GM18499 (cell line): Measurements from ENCODE around the gene RAP1GDS1.
"Not testable (repeated sequence)": the region's sequence is repeated elsewhere in the genome, so short reads cannot be mapped to it uniquely, and the experiment has no call there.

Experiments
- ATAC-seq: cut with Tn5 transposase; IDR thresholded peaks from one replicate; pipeline ENCODE4 v1.9.1; 2021; ENCODE audit warnings: moderate number of reproducible peaks; ENCODE audit not compliant: insufficient read depth, unreplicated experiment

The RAP1GDS1 gene

DNA sequence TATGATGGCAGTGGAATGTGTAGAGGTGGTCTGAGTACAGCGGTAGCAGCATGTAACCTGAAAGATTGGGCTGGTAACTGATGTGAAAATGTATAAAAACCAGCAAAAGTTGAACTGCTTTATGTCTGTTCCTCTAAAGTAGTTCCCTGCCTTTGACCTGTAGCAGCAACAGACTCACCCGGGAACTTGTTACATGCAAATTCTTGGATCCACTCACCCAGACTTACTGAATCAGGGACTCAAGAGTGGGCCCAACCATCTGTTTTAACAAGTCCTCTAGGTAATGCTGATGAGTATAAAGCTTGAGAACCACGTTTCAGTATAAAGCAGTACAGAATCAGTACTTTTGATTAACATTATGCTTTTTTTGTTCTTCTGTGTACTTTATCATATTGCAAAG is 84.7 kb downstream of the RAP1GDS1 start:
- ATAC-seq, result no peak

DNA sequence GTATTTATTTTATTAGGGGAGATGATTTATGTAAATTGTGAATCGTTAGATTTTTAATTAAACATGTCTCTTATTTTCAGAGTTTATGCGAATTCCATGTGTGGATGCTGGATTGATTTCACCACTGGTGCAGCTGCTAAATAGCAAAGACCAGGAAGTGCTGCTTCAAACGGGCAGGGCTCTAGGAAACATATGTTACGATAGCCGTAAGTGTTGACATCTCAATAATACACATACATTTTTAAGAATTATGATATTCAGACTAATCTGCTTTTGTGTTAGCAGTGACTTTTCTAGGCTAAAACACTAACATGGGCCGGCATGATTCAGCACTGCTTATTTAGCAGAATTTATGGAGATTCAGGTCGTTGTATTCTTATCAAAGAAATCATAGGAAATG is 91.2 kb downstream of the RAP1GDS1 start:
- no peak for ATAC-seq

DNA sequence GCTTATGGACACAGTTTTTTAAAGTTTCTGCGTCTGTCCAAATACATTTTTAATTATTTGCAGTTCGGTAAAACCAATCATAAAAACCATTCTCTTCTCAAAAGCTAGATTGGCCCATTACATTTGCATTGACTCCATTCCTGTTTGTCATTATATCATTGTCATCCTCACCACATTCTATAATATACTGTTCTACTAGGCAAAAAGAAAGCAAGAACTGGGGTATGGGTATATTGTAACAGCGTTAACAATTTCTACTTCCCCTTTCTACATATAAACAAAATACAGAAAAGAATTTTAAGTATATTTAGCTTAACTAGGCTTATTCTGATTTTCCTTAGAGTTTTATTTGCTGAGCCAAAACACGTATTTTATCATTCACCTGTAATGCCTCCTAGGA is 91.8 kb downstream of the RAP1GDS1 start:
- no peak for ATAC-seq

DNA sequence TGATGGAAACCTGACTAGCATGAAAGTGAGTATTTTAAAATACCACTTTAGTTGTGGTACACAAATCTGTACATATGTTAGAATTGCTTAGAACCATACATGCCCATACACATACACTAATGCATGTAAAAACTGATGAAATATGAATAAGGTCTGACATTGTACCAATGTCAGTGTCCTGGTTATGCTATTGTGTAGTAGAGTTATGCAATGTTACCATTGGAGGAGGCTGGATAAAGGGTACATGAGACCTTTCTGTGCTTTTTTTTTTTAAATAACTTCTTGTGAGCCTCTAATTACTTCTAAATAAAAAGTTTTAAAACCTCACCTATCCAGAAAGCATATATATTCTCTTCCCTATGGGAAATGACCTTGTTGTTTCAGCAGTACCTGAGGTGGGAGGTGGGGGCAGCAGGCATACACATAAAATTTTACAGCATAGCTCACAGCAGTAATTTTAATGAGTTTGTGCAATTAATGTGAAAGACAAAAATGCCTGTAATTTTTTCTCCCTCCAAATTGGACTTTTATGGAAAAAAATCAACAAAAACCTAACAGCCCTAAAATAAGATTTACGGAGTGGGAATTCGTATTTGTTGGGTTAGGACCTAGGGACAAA is 97.6 kb downstream of the RAP1GDS1 start:
- ATAC-seq, result no peak

DNA sequence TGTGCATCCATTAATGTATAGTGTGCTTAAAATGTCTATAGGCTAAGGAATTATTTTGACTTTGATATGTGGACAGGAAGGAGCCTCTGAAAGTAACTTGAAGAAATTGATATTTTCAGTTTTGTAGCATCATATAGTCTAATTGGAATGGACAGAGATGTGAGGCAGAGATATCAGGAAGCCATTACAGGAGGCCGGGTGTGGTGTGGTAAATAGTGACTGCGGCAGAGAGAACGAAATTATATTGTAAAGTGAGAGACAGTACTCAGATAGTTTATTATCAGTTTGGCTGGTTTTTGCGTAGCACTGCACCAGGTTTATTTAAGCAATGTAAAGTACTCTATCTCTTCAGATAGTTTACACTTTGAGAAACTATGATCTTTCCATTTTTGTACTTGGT is 98.5 kb downstream of the RAP1GDS1 start:
- no peak for ATAC-seq

DNA sequence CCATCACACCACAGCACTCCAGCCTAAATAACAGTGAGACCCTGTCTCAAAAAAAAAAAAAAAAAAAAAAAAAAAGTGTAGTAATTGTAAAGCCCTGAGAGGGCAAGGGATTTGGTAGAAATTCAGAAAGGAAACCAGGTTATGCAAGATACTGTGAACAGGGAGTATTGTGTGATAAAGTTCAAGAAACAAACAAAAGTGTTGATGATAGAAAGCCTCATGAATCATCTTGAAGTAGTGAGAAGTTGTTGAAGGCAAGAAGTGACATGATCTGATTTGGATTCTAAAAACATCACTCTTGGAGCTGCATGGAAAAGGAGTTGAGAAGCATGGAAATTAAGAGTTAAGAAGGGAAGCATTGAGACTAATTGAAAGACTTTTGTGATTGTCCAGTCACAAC is 102.2 kb downstream of the RAP1GDS1 start:
- no peak for ATAC-seq

DNA sequence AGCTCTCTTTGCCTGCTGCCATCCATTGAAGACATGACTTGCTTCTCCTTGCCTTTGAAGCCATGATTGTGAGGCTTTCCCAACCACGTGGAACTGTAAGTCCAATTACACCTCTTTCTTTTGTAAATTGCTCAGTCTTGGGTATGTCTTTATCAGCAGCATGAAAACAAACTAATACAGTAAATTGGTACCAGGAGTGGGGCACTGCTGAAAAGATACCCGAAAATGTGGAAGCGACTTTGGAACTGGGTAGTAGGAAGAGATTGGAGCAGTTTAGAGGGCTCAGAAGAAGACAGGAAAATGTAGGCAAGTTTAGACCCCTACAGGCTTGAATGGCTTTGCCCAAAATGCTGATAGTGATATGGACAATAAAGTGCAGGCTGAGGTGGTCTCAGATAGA is 105.1 kb downstream of the RAP1GDS1 start:
- ATAC-seq, result not testable (repeated sequence)

DNA sequence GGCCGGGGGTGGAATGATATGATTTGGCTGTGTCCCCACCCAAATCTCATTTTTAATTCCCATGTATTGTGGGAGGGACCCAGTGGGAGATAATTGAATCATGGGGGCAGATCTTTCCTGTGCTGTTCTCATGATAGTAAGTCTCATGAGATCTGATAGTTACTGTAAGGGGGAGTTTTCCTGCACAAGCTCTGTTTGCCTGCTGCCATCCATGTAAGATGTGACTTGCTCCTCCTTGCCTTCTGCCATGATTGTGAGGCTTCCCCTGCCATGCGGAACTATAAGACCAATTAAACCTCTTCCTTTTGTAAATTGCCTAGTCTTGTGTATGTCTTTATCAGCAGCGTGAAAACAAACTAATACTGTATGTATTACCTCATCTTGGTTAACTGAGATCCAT is 106.8 kb downstream of the RAP1GDS1 start:
- ATAC-seq, result not testable (repeated sequence)

DNA sequence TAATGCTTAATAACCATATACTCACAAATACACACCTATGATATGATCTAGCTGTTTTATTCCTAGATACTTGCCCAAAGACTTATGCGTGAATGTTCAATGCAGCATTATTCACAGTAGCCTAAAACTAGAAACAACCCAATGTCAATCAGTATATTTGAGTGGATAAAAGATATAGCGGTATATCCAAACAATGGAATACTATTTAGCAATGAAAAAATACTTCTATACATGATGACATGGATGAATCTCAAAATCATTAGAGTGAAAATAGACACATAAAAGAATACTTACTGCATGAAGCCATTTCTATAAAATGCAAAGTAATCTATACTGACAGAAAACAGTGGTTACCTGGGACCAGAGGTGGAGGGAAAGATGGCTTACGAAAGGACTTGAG is 108.1 kb downstream of the RAP1GDS1 start:
- no peak for ATAC-seq

DNA sequence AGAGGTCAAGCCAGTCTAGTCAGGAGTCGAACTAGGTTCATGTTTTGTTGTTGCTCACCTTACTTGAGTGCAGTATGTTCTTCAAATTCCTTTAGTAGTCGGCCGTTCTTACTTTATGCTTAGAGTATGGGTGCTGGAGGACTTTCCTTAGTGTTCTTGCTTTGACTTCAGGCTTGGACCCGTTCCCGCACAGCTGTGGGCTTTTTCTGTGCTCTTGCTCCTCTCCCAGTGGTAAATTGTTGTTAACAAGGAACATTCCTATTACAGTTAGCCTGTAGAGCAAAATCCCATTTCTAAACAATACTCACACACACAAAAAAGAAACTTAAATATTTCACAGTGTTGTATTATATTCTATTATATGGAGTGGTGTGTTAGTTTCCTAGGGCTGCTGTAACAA is 113.5 kb downstream of the RAP1GDS1 start:
- no peak for ATAC-seq

DNA sequence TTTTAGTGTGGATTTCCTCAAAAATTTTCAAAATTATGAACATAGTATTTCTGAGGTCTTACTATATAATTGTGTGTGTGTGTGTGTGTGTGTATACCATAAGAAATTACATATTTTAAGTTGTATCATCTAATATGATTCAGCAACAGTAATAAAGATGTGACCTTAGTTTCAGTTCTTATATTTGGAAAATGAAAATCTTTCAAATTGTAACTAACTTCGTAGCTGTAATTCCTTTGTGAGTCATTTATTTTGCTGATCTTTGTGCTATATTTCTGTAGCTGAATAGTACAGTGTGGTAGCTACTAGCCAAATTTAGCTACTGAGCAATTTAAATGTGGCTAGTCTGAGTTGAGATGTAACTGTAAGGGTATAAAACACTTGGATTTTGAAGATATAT is 116.4 kb downstream of the RAP1GDS1 start:
- ATAC-seq, result no peak

DNA sequence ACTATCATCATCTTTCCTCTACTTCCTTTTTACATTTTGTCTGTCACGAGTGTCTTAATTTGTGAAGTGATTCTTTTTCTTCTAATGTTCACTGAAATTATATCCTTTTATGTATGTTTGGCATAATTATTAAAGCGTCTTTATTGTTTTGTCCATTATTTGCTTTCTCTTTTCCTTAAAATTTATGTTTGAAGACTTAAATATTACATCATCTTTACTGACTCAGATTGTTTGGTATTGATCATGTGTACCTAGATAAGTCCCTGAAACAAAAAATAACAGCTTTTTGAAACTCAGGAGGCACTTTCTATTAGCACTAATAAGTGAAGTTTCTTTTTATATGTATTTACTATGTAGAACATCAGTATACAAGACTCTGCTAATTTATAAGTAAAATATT is 120.1 kb downstream of the RAP1GDS1 start:
- no peak for ATAC-seq

DNA sequence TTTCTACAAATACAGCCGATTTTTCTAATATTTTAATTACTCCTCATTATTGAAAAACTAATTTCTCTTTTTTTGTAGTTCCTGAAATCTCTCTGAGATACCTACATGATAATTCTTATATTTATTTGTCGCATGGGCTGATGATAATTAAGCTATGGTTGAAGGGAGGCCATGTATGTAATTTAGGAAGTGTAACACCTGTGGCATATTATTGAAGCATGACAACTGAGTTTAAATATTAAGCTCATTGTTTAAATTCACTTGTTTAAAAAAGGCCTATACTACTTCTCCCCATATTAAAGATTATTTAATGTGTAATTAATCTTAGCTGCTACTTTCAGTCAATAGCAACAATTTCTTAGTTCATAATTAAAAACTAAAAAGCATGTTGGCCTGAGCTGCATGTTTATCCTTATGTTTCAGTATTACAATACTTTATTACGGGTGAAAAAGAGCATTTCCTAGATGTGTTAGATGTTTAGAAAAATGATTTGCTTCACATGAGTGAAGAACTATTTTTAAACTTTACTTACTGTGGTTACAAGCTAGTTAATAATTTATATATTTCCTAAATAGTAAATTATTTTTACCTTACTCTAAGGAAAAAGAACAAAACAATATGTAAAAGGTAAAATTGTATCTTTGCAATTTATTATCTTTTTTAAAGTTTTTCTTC is 122.4 kb downstream of the RAP1GDS1 start:
- ATAC-seq, result no peak

DNA sequence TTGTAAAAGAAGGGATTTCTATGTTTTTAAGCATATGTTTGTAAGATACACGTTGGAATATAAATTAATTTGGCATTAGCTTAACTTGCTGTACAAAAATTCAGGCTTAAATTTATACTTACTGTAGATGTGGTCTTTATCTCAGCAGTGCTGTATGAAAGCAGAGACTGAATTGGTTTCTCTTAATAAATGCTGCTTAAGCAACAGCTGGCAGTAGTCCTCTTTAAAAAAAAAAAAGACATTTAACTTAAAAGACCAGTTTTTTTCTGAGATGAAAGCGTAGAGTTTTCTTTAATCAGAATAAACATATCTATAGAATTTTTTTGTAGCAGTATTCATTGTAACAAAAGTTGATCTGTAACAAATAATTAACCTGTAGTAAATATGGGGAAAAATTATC is 124.6 kb downstream of the RAP1GDS1 start:
- ATAC-seq, result no peak

DNA sequence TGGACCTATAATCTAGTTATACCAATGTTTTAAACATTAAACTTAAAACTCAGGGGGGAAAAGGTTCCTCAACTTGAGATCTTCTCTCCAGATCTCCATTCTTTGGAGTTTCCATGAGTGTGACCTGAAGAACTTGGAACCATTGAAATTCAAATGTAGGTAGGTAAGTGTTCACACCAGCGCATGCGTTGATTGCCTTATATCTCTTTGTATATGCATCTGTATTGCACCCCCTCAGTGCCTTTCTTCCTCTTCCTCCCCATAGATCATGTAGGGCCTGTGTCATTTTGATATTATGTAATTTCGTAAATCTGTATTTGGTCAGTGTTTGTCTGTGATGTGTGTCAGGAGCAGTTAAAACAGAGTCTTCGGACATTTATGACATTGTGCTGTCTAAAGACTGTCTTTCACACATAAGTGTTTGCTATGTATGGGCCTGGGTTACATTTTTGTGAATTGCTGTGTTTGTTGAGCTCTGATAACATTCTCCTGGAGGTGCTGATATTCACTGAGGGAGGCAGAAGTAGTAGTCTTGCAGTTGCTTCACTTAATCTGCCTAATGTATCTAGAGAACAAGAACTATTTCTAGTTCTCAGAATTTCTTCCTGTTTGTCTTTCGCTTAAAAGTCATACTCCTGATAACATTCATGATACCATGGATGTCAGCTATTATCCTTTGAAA is 126.3 kb downstream of the RAP1GDS1 start:
- ATAC-seq, result no peak

DNA sequence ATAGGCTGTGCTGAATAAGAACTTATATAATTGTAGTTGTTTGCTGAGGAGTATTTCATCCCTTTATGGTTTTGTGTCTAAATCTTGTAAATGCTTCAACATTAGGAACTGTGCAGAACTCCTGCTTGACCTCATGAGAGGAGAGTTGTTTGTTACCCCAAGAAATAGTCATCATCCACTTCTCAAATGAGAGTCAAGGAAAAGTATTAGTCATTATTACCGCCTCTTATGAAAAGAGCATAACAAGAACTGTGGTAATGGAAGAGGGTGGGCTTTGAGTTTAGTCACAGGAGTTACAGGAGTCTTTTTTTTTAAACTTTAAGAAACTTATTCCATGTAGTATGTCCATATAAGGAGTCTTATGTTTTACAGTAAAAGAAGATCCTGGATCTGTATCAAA is 132.9 kb downstream of the RAP1GDS1 start:
- no peak for ATAC-seq

DNA sequence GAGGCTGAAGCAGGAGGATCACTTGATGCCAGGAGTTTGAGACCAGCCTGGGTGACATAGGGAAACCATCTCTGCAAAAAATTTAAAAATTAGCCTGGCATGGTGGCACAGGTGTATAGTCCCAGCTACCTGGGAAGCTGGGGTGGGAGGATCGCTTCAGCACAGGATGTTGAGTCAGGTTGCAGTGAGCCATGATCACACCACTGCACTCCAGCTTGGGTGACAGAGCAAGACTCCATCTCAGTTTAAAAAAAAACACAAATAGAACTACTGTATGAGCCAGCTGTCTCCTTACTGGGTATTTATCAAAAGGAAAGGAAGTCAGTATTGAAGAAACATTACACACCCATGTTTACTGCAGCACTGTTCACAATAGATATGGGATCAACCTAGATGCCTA is 138.7 kb downstream of the RAP1GDS1 start:
- no peak for ATAC-seq

DNA sequence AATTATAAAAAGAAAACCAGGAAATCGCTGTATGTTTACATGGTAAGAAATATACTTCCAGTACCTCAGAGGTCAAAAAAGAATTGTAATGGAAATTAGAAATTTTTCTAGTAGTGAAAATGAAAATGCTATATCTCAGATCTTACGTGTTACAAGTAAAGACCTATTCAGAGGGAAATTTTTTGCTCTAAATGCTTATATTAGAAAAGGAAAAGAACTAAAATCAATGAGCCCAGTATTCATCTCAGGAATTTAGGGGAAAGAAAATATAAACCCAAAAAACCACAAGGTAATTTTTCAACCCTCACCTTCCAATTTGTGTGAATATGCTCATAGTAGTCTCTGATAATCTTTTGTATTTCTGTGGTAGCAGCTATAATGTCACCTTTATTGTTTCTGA is 145.6 kb downstream of the RAP1GDS1 start:
- ATAC-seq, result no peak

DNA sequence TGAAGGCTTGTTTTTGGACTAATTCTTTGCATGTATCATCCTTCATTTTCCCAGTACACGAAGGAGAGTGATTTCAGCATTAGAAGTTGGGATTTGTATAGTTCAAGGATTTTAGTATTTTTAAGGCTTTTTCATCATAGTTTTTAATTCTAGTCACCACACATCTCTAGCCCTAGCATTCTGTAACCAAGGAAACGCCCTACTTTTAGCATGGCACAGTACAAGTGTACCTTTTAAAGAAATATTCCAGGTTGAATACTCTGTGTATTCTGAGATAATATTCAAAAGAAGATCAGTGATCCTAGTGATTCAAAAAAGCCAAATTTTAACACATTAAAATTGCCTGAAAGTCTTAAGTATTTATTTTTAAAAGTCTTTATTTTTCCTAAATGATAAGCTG is 150.5 kb downstream of the RAP1GDS1 start:
- ATAC-seq, result no peak

DNA sequence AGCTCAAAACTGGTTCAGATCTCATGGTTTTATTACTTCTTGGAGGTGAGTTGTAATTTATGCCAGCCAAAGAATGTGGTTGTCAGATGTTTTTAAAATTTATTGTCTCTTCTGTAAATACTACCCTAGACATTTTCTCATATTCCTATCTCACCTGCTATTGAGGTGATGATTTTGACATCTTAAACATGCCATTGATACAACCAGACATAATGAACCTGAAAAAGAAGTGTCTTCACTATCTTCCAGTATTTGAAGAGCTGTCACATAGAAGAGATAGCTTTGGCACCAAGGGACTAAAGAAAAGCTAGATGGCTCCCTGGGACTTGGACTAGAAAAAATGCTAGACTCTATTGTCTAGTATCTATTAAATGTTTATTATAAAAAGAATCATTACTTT is 155.7 kb downstream of the RAP1GDS1 start:
- no peak for ATAC-seq

DNA sequence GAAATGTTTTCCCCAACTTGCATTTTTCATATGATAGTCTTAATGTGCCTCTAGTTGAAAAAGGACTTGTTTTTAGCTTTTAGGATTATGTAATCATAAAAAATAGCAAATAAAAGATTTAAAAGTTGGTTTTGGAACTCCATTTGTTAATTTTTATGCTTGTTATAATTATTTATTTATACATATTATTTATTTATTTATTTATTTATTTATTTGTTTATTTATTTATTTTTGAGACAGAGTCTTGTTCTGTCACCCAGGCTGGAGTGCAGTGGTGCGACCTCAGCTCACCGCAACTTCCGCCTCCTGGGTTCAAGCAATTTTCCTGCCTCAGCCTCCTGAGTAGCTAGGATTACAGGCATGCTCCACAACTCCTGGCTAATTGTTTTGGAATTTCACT is 159.0 kb downstream of the RAP1GDS1 start:
- ATAC-seq, result not testable (repeated sequence)

DNA sequence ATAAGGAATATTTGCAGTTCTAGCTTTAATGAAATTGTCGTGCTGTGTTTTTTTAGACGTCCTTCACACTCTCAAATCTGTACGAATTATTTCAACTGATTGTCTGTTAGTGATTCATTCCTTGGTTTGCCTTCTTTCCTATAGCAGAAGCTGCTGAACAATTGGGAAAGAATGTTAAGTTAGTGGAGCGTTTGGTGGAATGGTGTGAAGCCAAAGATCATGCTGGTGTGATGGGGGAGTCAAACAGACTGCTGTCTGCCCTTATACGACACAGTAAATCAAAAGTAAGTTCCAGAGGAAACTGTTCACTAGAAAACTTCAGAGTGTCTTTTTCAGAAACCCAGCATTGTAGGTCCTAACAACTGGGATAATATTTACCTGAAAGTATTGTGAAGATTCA is 159.9 kb downstream of the RAP1GDS1 start:
- no peak for ATAC-seq
